Mucosa of gallbladder (tissue), 1 donor: ENCODE data around the gene SULT1C3. TPM values are rescaled to one million over a fixed set of nuclear protein-coding genes. Genes with fewer than 3 reads are reported as not detected.

ENCODE experiments used
- DNase-seq: peaks from one replicate; pipeline ENCODE4 v3.0.0-alpha.2; 2020; ENCODE audit warnings: low spot score
- total RNA-seq: library from RNA; stranded (reverse); gene quantifications from one replicate; pipeline ENCODE4 v1.2.1, GENCODE V29; 2021
- donor health status: DM: no; HTN: no; CAD: no.

SULT1C3 gene
- total RNA-seq, 1 donor from 2014 or later: 0.23 TPM

- no peak for DNase-seq
Measured at GRCh38 chr2:108304975-108305374, 65.2 kb downstream of the SULT1C3 start.

GRCh38 chr2:108305901-108306300 is 66.1 kb downstream of the SULT1C3 start:
- no peak for DNase-seq

GRCh38 chr2:108309903-108310302 is 70.1 kb downstream of the SULT1C3 start:
- no peak for DNase-seq

Other genes starting within 250 kb of the SULT1C3 start
- 154 TPM for gene SULT1C2, start 48.9 kb downstream of the SULT1C3 start, total RNA-seq
- 117 TPM for gene SULT1C4, start 138.0 kb downstream of the SULT1C3 start, total RNA-seq
- 85.7 TPM for gene GCC2, start 209.2 kb downstream of the SULT1C3 start, total RNA-seq